ENCODE results near the gene PRR20G.

PRR20G gene

GRCh38 chr3:127257351-127257750, 30.5 kb downstream of the PRR20G start:
- DNase-seq (ENCODE audit: low spot score) = no peak
- in situ Hi-C loops (cut with MboI; ENCODE audit: low pct_unique_long_range_greater_than_20kb, low sequenced_read_pairs, unreplicated experiment) = no loop called here
- TF ChIP-seq, protein P1, sequence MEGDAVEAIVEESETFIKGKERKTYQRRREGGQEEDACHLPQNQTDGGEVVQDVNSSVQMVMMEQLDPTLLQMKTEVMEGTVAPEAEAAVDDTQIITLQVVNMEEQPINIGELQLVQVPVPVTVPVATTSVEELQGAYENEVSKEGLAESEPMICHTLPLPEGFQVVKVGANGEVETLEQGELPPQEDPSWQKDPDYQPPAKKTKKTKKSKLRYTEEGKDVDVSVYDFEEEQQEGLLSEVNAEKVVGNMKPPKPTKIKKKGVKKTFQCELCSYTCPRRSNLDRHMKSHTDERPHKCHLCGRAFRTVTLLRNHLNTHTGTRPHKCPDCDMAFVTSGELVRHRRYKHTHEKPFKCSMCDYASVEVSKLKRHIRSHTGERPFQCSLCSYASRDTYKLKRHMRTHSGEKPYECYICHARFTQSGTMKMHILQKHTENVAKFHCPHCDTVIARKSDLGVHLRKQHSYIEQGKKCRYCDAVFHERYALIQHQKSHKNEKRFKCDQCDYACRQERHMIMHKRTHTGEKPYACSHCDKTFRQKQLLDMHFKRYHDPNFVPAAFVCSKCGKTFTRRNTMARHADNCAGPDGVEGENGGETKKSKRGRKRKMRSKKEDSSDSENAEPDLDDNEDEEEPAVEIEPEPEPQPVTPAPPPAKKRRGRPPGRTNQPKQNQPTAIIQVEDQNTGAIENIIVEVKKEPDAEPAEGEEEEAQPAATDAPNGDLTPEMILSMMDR (IDR thresholded peaks at IDR 0.05; ENCODE audit: extremely low read depth, insufficient read depth, missing control alignments) = no peak

- no peak for DNase-seq (ENCODE audit: low spot score)
- TF ChIP-seq, protein P1 (IDR thresholded peaks at IDR 0.05; ENCODE audit: extremely low read depth, insufficient read depth, missing control alignments) = no peak
- in situ Hi-C loops (cut with MboI; ENCODE audit: low pct_unique_long_range_greater_than_20kb, low sequenced_read_pairs, unreplicated experiment) = no loop called here
Measured at GRCh38 chr3:127256733-127257271, 31.0 kb downstream of the PRR20G start.

GRCh38 chr3:127256138-127256537, 31.7 kb downstream of the PRR20G start:
- TF ChIP-seq, protein P1 (IDR thresholded peaks at IDR 0.05; ENCODE audit: extremely low read depth, insufficient read depth, missing control alignments) = no peak
- DNase-seq (ENCODE audit: low spot score) = no peak
- in situ Hi-C loops (cut with MboI; ENCODE audit: low pct_unique_long_range_greater_than_20kb, low sequenced_read_pairs, unreplicated experiment) = no loop called here

DNA sequence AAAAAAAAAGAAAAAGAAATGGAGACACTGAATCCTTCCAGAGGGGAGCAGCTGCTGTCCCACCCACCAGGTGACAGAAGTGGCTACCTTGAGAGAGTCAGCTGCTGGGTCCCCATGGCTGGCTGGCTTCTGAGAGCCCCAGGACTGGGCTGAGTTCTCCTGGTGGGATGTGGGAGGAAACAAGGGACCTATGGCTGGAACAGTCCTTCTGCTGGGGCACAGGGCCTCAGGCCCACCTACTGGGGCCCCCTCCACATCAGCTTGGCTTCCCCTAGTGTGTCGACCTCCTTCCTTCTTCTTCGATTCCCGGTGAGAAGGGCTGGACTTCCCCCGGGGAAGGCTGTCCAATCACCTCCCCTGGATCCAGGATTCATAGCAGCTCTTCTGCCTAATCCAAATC, 32.3 kb downstream of the PRR20G start:
- TF ChIP-seq, protein P1 (IDR thresholded peaks at IDR 0.05; ENCODE audit: extremely low read depth, insufficient read depth, missing control alignments) = no peak
- DNase-seq (ENCODE audit: low spot score) = no peak
- in situ Hi-C loops (cut with MboI; ENCODE audit: low pct_unique_long_range_greater_than_20kb, low sequenced_read_pairs, unreplicated experiment) = no loop called here

DNA sequence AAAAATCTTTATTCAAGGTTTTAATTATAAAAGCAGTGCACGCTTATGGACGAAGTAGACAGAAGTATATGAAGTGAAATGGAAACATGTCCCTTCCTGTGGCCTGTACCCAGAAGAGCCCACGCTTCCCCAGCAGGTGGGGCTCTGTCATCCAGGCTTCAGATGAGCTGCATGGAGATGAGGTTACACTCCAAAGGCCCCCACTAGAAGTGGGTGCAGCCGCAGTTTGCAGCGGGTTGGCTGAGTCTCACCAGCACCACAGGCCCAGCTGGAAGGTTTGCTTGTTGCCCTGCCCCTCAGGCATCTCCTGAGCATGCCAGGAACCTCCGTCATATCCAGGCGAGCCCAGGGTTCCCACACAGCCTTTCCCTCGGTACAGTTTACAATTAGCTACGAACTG, 33.1 kb downstream of the PRR20G start:
- TF ChIP-seq, protein P1 (IDR thresholded peaks at IDR 0.05; ENCODE audit: extremely low read depth, insufficient read depth, missing control alignments) = peak; percentile 26
- in situ Hi-C loops (cut with MboI; ENCODE audit: low pct_unique_long_range_greater_than_20kb, low sequenced_read_pairs, unreplicated experiment) = no loop called here
- DNase-seq (ENCODE audit: low spot score) = peak; percentile 44

- no peak for DNase-seq (ENCODE audit: low spot score)
- TF ChIP-seq, protein P1 (IDR thresholded peaks at IDR 0.05; ENCODE audit: extremely low read depth, insufficient read depth, missing control alignments) = no peak
- in situ Hi-C loops (cut with MboI; ENCODE audit: low pct_unique_long_range_greater_than_20kb, low sequenced_read_pairs, unreplicated experiment) = no loop called here
Measured at GRCh38 chr3:127254033-127254644, 33.7 kb downstream of the PRR20G start.

Data from GM13977 (cell line).